ENCODE results near the gene OTOF. TPM values are rescaled to one million over a fixed set of nuclear protein-coding genes. Genes with fewer than 3 reads are reported as not detected.
A peak's percentile ranks its signal among the peaks of the same experiment; 100 is the strongest.

OTOF gene
- total and polyA plus RNA-seq, 4 experiments from 2014 or later: 0.55 to 0.91 (median 0.83) TPM

GRCh38 chr2:26460613-26461031 lies 17.3 kb downstream of the OTOF start:
- ChIA-PET CTCF (ENCODE audit: partially characterized antibody) (no interaction called here), POLR2A (ENCODE audit: partially characterized antibody) (no interaction called here)
- H3K4me3 ChIP-seq (ENCODE audit: low read length in 2 of 2): no peak overlapping the region
- Mint-ChIP-seq H3K36me3 (no peaks in the 10 kb centered on the region), H3K9me3 (peaks cover 0 to 2% (median 0%) of the 10 kb centered on the region in 8 donors), H3K27ac (no peak overlapping the region), H3K4me1 (peaks cover 0 to 2% (median 0%) of the 10 kb centered on the region in 4 donors), H3K27me3 (peaks cover 0 to 4% of the 10 kb centered on the region in 2 donors), H3K4me3 (no peak overlapping the region)
- H3K36me3 ChIP-seq (ENCODE audit: insufficient read depth, low read length): no peaks in the 10 kb centered on the region
- intact Hi-C loops (cut with micrococcal nuclease): no loop called here
- H3K27ac ChIP-seq (ENCODE audit: low read depth, low read length): no peak overlapping the region
- DNase-seq: no peak
- no peaks in the 10 kb centered on the region for H3K4me1 ChIP-seq (ENCODE audit: insufficient read depth, low read length)
- H3K9me3 ChIP-seq (ENCODE audit: control insufficient read depth in 1 of 2, low read length in 2 of 2): no peaks in the 10 kb centered on the region
- no peaks in the 10 kb centered on the region for H3K27me3 ChIP-seq (ENCODE audit: insufficient read depth, low read length)

- peak overlapping the region in 1 of 7 donors; percentile 0 for H3K27ac Mint-ChIP-seq
- ChIA-PET POLR2A (ENCODE audit: partially characterized antibody) (no interaction called here), CTCF (ENCODE audit: partially characterized antibody) (interaction anchor here (0.6 to 1.1 kb wide), 2 partner anchors 12 to 1089 kb away, joined by 3 to 4 read pairs; no protein-coding TSS in a partner anchor)
- peaks cover 0 to 2% (median 0%) of the 10 kb centered on the region in 8 donors for H3K9me3 Mint-ChIP-seq
- no peak for DNase-seq
- Histone ChIP-seq H3K27me3 (ENCODE audit: insufficient read depth, low read length) (no peaks in the 10 kb centered on the region), H3K27ac (ENCODE audit: low read depth, low read length) (no peak overlapping the region), H3K4me3 (ENCODE audit: low read length in 2 of 2) (no peak overlapping the region), H3K36me3 (ENCODE audit: insufficient read depth, low read length) (no peaks in the 10 kb centered on the region), H3K4me1 (ENCODE audit: insufficient read depth, low read length) (no peaks in the 10 kb centered on the region), H3K9me3 (ENCODE audit: control insufficient read depth in 1 of 2, low read length in 2 of 2) (no peaks in the 10 kb centered on the region)
- intact Hi-C loops (cut with micrococcal nuclease): no loop called here
- H3K27me3 Mint-ChIP-seq: peaks cover 0 to 4% of the 10 kb centered on the region in 2 donors
- no peaks in the 10 kb centered on the region for H3K36me3 Mint-ChIP-seq
- no peak overlapping the region for H3K4me3 Mint-ChIP-seq
- H3K4me1 Mint-ChIP-seq: peaks cover 0 to 2% (median 0%) of the 10 kb centered on the region in 4 donors
These were observed 17.8 kb downstream of the OTOF start for GRCh38 chr2:26459991-26460612.

- H3K27ac Mint-ChIP-seq: no peak overlapping the region
- H3K36me3 Mint-ChIP-seq: no peaks in the 10 kb centered on the region
- no peaks in the 10 kb centered on the region for H3K36me3 ChIP-seq (ENCODE audit: insufficient read depth, low read length)
- H3K27ac ChIP-seq (ENCODE audit: low read depth, low read length): no peak overlapping the region
- ChIA-PET CTCF (ENCODE audit: partially characterized antibody) (interaction anchor here (1.2 kb wide), 1 partner anchor 10 kb away, joined by 3 read pairs; no protein-coding TSS in a partner anchor), POLR2A (ENCODE audit: partially characterized antibody) (no interaction called here)
- no peaks in the 10 kb centered on the region for H3K4me1 ChIP-seq (ENCODE audit: insufficient read depth, low read length)
- H3K27me3 ChIP-seq (ENCODE audit: insufficient read depth, low read length): no peaks in the 10 kb centered on the region
- peaks cover 0 to 4% of the 10 kb centered on the region in 2 donors for H3K27me3 Mint-ChIP-seq
- peaks cover 0 to 2% (median 0%) of the 10 kb centered on the region in 8 donors for H3K9me3 Mint-ChIP-seq
- peaks cover 0 to 2% (median 0%) of the 10 kb centered on the region in 4 donors for H3K4me1 Mint-ChIP-seq
- H3K4me3 Mint-ChIP-seq: no peak overlapping the region
- no peaks in the 10 kb centered on the region for H3K9me3 ChIP-seq (ENCODE audit: control insufficient read depth in 1 of 2, low read length in 2 of 2)
- intact Hi-C loops (cut with micrococcal nuclease): no loop called here
- DNase-seq: no peak
- H3K4me3 ChIP-seq (ENCODE audit: low read length in 2 of 2): no peak overlapping the region
These were observed 19.4 kb downstream of the OTOF start for GRCh38 chr2:26458365-26459042.

- Histone ChIP-seq H3K36me3 (ENCODE audit: insufficient read depth, low read length) (no peaks in the 10 kb centered on the region), H3K4me3 (ENCODE audit: low read length in 2 of 2) (no peak overlapping the region), H3K4me1 (ENCODE audit: insufficient read depth, low read length) (no peaks in the 10 kb centered on the region), H3K9me3 (ENCODE audit: control insufficient read depth in 1 of 2, low read length in 2 of 2) (no peaks in the 10 kb centered on the region), H3K27me3 (ENCODE audit: insufficient read depth, low read length) (no peaks in the 10 kb centered on the region), H3K27ac (ENCODE audit: low read depth, low read length) (no peak overlapping the region)
- Mint-ChIP-seq H3K9me3 (peaks cover 0 to 2% (median 0%) of the 10 kb centered on the region in 8 donors), H3K36me3 (no peaks in the 10 kb centered on the region), H3K27me3 (peaks cover 0 to 4% of the 10 kb centered on the region in 2 donors), H3K4me1 (peaks cover 0 to 2% (median 0%) of the 10 kb centered on the region in 4 donors), H3K27ac (no peak overlapping the region), H3K4me3 (no peak overlapping the region)
- intact Hi-C loops (cut with micrococcal nuclease): no loop called here
- ChIA-PET CTCF (ENCODE audit: partially characterized antibody) (interaction anchor here (1.2 kb wide), 1 partner anchor 9 kb away, joined by 3 read pairs; no protein-coding TSS in a partner anchor), POLR2A (ENCODE audit: partially characterized antibody) (no interaction called here)
- DNase-seq: no peak
These were observed 20.1 kb downstream of the OTOF start for GRCh38 chr2:26457695-26458364.

- no peak overlapping the region for H3K27ac Mint-ChIP-seq
- H3K4me3 Mint-ChIP-seq: no peak overlapping the region
- H3K4me1 Mint-ChIP-seq: peaks cover 0 to 2% (median 0%) of the 10 kb centered on the region in 4 donors
- Histone ChIP-seq H3K4me3 (ENCODE audit: low read length in 2 of 2) (no peak overlapping the region), H3K4me1 (ENCODE audit: insufficient read depth, low read length) (no peaks in the 10 kb centered on the region), H3K9me3 (ENCODE audit: control insufficient read depth in 1 of 2, low read length in 2 of 2) (no peaks in the 10 kb centered on the region), H3K27me3 (ENCODE audit: insufficient read depth, low read length) (no peaks in the 10 kb centered on the region), H3K27ac (ENCODE audit: low read depth, low read length) (no peak overlapping the region), H3K36me3 (ENCODE audit: insufficient read depth, low read length) (no peaks in the 10 kb centered on the region)
- intact Hi-C loops (cut with micrococcal nuclease): no loop called here
- peaks cover 0 to 4% of the 10 kb centered on the region in 2 donors for H3K27me3 Mint-ChIP-seq
- no peaks in the 10 kb centered on the region for H3K36me3 Mint-ChIP-seq
- DNase-seq: no peak
- H3K9me3 Mint-ChIP-seq: peaks cover 0 to 2% (median 0%) of the 10 kb centered on the region in 8 donors
- ChIA-PET CTCF (ENCODE audit: partially characterized antibody) (no interaction called here), POLR2A (ENCODE audit: partially characterized antibody) (no interaction called here)
These were observed 20.7 kb downstream of the OTOF start for GRCh38 chr2:26457251-26457666.

- Histone ChIP-seq H3K27ac (ENCODE audit: low read depth, low read length) (no peak overlapping the region), H3K27me3 (ENCODE audit: insufficient read depth, low read length) (no peaks in the 10 kb centered on the region), H3K9me3 (ENCODE audit: control insufficient read depth in 1 of 2, low read length in 2 of 2) (no peaks in the 10 kb centered on the region), H3K4me1 (ENCODE audit: insufficient read depth, low read length) (no peaks in the 10 kb centered on the region), H3K36me3 (ENCODE audit: insufficient read depth, low read length) (no peaks in the 10 kb centered on the region), H3K4me3 (ENCODE audit: low read length in 2 of 2) (no peak overlapping the region)
- ChIA-PET POLR2A (ENCODE audit: partially characterized antibody) (no interaction called here), CTCF (ENCODE audit: partially characterized antibody) (no interaction called here)
- Mint-ChIP-seq H3K36me3 (no peaks in the 10 kb centered on the region), H3K27me3 (peaks cover 0 to 4% of the 10 kb centered on the region in 2 donors), H3K4me3 (no peak overlapping the region), H3K27ac (no peak overlapping the region), H3K4me1 (peaks cover 0 to 2% (median 0%) of the 10 kb centered on the region in 4 donors), H3K9me3 (peaks cover 0 to 2% (median 0%) of the 10 kb centered on the region in 8 donors)
- DNase-seq: no peak
- intact Hi-C loops (cut with micrococcal nuclease): no loop called here
These were observed 21.3 kb downstream of the OTOF start for GRCh38 chr2:26456440-26457250.
